IPS-18a (cell line): ENCODE measurements around the gene LSM7.

ENCODE experiments used
- H3K27ac ChIP-seq: one replicate; pipeline ENCODE4 v1.5.1; 2013; ENCODE audit warnings: low read length
- H3K27me3 ChIP-seq: one replicate; pipeline ENCODE4 v1.6.1; 2013; ENCODE audit warnings: mild to moderate bottlenecking, low read length; ENCODE audit not compliant: control insufficient read depth, insufficient read depth
- H3K36me3 ChIP-seq: one replicate; pipeline ENCODE4 v1.6.1; 2013; ENCODE audit warnings: low read depth, low read length; ENCODE audit not compliant: control insufficient read depth
- H3K4me1 ChIP-seq: one replicate; pipeline ENCODE4 v1.6.1; 2013; ENCODE audit warnings: low read depth, low read length; ENCODE audit not compliant: control insufficient read depth
- H3K4me3 ChIP-seq: one replicate; pipeline ENCODE4 v1.5.1; 2013; ENCODE audit warnings: low read length
- H3K9ac ChIP-seq: one replicate; pipeline ENCODE4 v1.6.1; 2013; ENCODE audit warnings: mild to moderate bottlenecking, low read length, moderate library complexity
- H3K9me3 ChIP-seq: one replicate; pipeline ENCODE4 v1.6.1; 2013; ENCODE audit warnings: low read depth, low read length; ENCODE audit not compliant: control insufficient read depth

Gene LSM7

DNA sequence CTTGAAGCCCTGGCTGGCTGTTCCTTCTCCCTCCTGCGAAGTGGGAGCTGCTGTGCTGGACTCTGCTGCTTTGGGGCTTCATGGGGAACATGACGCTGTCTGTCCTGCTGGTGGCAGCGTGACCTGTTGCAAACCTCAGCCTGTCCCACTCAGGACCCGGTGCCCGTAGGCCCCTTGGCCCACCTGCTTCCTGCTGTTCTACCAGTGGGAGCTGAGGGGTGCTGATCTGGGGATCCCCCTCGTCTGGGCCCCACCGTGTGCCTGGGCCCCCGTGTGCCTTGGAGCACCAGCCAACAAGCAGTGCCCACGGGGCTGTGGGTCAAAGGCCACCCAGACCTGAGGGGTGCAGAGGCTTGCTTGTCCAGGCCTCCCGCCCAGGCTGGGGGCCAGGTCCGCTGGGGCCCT lies 5.4 kb upstream of the LSM7 start:
- H3K27ac ChIP-seq: no peak overlapping the region
- H3K4me1 ChIP-seq: peaks cover 21% of the 10 kb centered on the region
- no peaks in the 10 kb centered on the region for H3K9me3 ChIP-seq
- H3K27me3 ChIP-seq: no peaks in the 10 kb centered on the region
- H3K4me3 ChIP-seq: no peak overlapping the region
- no peak overlapping the region for H3K9ac ChIP-seq
- no peaks in the 10 kb centered on the region for H3K36me3 ChIP-seq

DNA sequence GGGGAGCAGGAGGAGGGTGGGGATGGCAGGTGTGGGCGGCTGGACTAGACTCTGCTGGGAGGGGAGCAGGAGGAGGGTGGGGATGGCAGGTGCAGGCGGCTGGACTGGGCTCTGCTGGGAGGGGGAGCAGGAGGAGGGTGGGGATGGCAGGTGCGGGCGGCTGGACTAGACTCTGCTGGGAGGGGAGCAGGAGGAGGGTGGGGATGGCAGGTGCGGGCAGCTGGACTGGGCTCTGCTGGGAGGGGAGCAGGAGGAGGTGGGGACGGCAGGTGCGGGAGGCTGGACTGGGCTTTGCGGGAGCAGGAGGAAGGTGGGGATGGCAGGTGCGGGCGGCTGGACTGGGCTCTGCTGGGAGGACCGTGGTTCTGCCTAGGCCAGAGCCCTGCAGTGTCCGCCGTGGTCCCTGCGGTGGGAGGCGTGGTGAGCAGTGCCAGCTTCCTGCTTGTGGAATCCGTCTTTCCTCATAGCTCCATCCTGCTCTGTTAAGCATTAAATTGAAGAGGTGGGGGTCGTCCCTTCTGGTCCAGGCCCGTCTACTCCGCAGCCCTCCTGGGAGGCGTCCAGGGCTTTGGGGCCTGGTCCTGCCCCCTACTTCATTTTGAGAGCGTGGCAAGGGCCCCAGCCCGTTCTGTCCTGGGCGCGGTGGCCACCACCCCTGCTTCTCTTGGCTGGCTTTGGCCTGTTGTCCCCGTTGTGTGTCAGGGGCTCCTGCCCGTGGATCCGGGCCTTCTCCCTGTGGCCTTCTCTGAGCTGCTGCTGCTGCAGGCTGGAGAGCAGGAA lies 4.8 kb upstream of the LSM7 start:
- H3K27me3 ChIP-seq: no peaks in the 10 kb centered on the region
- H3K4me3 ChIP-seq: no peak overlapping the region
- H3K4me1 ChIP-seq: peaks cover 21% of the 10 kb centered on the region
- H3K27ac ChIP-seq: no peak overlapping the region
- H3K9ac ChIP-seq: no peak overlapping the region
- no peaks in the 10 kb centered on the region for H3K36me3 ChIP-seq
- H3K9me3 ChIP-seq: no peaks in the 10 kb centered on the region

DNA sequence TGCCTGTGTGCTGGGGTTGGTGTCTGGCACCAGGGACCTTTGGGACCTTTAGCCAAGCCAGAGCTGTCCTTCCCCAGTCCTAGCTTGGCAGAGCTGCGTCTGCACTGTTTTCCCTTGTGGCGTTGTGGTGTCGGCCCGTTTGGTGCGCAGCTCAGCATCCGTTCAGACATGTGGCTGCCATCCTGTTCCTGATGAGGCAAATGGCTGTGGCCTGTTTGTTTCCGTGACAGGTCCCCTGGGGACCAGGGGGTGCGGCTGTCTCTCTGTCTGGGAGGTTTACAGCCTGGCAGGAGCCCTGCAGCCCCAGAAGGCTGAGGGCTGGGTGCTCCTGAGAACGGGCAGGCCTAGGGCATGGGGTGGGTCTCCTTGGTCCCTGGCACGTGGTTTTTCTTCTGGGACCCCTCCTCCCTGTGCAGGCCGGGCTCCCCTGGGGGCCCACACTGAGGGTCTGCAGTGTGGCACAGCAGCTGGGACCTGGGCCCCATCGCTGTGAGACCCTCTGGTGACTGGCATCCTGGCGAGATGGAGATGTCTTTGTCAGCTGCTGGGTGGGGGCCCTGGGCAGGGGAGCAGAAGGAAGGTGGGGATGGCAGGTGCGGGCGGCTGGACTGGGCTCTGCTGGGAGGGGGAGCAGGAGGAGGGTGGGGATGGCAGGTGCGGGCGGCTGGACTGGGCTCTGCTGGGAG lies 4.1 kb upstream of the LSM7 start:
- Histone ChIP-seq H3K36me3 (no peaks in the 10 kb centered on the region), H3K27me3 (no peaks in the 10 kb centered on the region), H3K9ac (no peak overlapping the region), H3K27ac (no peak overlapping the region), H3K4me1 (peaks cover 21% of the 10 kb centered on the region), H3K9me3 (no peaks in the 10 kb centered on the region), H3K4me3 (no peak overlapping the region)

DNA sequence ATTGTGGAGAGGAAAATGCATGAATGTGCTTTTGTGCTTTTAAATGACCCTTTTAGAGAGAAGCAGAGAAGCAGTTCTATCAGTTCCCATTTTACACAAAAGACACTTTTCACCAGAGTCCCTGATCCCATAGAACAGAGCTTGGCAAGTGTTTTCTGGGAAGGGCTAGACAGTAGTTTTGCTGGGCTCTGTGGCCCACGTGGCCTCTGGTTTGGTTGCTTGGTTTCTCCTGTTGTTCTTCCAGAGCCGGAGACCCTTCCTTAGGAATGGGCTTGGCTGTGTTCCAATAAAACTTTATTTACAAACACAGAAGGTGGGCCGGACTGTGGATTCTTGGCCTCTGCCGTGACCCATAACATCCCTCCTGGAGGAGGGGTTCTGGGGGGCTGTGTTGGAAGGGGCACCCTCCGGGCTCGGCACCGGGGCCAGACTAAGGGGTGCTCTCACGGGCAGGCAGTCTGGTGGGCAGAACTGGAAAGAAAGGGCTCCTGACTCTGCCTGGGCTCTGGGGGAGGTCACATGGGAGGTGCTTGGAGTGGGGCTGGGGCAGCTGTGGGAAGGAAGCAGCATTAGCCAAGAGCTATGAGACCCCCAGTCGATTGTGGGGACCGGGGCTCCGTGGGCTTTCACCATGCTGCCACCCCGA lies 3.3 kb upstream of the LSM7 start:
- H3K4me1 ChIP-seq: peaks cover 21% of the 10 kb centered on the region
- H3K9ac ChIP-seq: no peak overlapping the region
- H3K9me3 ChIP-seq: no peaks in the 10 kb centered on the region
- H3K4me3 ChIP-seq: no peak overlapping the region
- no peaks in the 10 kb centered on the region for H3K27me3 ChIP-seq
- no peak overlapping the region for H3K27ac ChIP-seq
- H3K36me3 ChIP-seq: no peaks in the 10 kb centered on the region

DNA sequence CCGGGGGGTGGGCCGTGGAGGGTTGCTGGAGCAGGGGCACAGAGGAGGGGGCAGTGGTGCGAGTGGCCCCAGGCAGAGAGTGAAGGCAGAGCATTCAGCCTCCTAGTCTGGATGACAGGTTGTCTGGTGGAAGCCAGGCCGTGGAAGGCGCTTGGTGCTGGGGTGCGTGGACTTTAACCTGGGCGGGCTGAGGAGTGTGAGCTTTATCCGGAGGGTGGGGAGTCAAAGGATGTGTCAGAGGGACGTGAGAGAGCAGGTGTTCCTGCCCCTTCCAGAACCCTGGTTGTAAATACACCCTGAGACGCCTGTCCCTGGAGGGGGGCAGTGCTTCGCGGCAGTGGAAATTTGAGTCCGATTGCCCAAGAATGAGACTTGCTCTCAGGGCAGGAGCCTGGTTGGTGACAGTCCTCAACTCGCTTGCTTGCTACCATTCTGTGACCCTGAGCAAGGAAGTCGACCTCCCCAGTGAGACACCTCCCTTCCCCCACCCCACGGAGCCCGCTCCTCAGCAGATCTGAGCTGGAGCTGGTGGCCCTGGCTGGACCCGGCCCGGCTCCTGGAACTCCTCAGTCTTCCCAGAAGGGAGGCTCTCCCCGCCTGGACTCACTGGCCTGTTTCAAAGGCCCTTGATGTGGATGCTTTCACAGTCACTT lies 2.4 kb upstream of the LSM7 start:
- no peaks in the 10 kb centered on the region for H3K27me3 ChIP-seq
- no peaks in the 10 kb centered on the region for H3K9me3 ChIP-seq
- no peak overlapping the region for H3K27ac ChIP-seq
- no peak overlapping the region for H3K4me3 ChIP-seq
- peaks cover 21% of the 10 kb centered on the region for H3K4me1 ChIP-seq
- no peak overlapping the region for H3K9ac ChIP-seq
- H3K36me3 ChIP-seq: no peaks in the 10 kb centered on the region

DNA sequence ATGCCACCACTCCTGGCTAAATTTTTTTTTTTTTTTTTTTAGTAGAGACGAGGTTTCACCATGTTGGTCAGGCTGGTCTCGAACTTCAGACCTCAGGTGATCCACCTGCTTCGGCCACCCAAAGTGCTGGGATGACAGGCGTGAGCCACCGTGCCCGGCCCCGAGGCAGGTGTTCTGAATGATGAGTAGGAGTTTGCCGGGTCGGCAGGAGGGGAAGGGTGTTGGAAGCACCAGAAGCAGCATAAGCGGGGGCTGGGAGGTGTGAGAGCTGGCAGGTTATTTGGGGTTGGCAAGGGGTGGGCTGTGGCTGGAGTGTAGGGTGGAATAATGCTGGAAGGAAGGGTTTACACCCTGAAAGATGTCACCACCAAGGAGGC lies 1.9 kb upstream of the LSM7 start:
- no peak overlapping the region for H3K4me3 ChIP-seq
- no peak overlapping the region for H3K9ac ChIP-seq
- no peaks in the 10 kb centered on the region for H3K9me3 ChIP-seq
- H3K36me3 ChIP-seq: no peaks in the 10 kb centered on the region
- peaks cover 21% of the 10 kb centered on the region for H3K4me1 ChIP-seq
- H3K27ac ChIP-seq: no peak overlapping the region
- no peaks in the 10 kb centered on the region for H3K27me3 ChIP-seq

DNA sequence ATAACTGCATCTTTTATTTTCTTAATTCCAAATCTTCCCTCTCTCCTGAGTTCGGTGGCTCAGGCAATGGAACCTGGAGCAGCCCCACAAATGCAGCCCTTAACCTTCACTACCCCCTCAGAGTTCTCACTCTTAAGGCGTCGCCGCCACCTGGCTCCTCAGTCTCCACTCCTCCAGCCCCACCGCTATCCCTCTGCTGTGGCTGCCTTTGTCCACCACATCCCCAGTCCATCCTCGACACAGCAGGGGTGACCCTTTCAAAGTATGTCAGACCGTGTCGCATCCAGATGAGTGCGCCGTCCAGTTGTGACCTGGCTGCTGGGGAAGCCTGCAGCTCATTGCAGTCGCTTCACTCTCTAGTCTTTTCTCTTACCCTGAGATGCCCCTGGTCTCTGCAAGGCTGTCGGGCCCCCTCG lies 1.1 kb upstream of the LSM7 start:
- Histone ChIP-seq H3K9ac (peak overlapping the region; percentile 82), H3K4me3 (peak overlapping the region; percentile 94), H3K27ac (peak overlapping the region; percentile 24), H3K27me3 (no peaks in the 10 kb centered on the region), H3K36me3 (no peaks in the 10 kb centered on the region), H3K9me3 (no peaks in the 10 kb centered on the region), H3K4me1 (peaks cover 21% of the 10 kb centered on the region)

DNA sequence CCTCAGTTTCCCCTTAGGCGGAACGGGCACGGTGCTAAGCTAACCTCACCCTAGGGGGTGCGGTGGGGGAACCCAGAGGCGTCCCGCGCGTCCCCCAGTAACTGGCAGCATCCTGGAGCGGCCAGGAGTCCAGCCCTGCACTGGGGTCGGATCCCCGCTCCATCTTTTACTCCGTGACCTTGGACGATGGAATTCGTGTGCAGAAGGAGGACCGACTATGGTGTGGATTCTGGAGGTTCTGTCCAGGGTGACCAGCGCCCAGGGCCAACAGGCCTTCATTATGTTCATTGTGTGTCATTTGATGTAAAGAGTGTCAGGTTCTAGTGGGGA lies 728 bp upstream of the LSM7 start:
- Histone ChIP-seq H3K36me3 (no peaks in the 10 kb centered on the region), H3K4me3 (peak overlapping the region; percentile 94), H3K27me3 (no peaks in the 10 kb centered on the region), H3K4me1 (peaks cover 21% of the 10 kb centered on the region), H3K9ac (peak overlapping the region; percentile 82), H3K27ac (peak overlapping the region; percentile 24), H3K9me3 (no peaks in the 10 kb centered on the region)

DNA sequence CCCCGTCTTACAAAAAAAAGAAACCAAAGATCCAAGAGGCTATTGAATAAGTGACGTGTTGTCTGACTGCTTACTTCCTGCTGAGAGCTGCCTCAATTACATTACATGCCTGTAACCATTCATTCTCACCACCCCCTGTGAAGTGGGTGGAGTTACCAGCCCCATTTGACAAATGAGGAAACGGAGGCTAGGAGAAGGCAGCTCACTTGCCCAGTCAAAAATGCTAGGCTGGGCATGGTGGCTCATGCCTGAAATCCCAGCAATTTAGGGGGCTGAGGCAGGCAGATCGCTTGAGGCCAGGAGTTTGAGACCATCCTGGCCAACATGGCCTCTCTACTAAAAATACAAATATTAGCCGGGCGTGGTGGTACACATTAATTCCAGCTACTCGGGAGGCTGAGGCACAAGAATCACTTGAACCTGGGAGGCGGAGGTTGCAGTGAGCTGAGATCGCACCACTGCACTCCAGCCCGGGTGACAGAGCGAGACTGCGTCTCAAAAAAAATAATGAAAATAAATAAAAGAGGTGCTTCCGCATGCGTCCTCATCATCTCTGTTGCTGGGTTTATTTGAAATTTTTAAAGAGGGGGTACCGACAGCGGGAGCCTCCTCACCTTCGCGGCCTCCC lies 499 bp downstream of the LSM7 start:
- H3K4me1 ChIP-seq: peaks cover 21% of the 10 kb centered on the region
- no peaks in the 10 kb centered on the region for H3K27me3 ChIP-seq
- peaks cover 5% of the 10 kb centered on the region for H3K36me3 ChIP-seq
- H3K9ac ChIP-seq: peak overlapping the region; percentile 82
- H3K9me3 ChIP-seq: no peaks in the 10 kb centered on the region
- H3K27ac ChIP-seq: peak overlapping the region; percentile 75
- H3K4me3 ChIP-seq: peak overlapping the region; percentile 94

DNA sequence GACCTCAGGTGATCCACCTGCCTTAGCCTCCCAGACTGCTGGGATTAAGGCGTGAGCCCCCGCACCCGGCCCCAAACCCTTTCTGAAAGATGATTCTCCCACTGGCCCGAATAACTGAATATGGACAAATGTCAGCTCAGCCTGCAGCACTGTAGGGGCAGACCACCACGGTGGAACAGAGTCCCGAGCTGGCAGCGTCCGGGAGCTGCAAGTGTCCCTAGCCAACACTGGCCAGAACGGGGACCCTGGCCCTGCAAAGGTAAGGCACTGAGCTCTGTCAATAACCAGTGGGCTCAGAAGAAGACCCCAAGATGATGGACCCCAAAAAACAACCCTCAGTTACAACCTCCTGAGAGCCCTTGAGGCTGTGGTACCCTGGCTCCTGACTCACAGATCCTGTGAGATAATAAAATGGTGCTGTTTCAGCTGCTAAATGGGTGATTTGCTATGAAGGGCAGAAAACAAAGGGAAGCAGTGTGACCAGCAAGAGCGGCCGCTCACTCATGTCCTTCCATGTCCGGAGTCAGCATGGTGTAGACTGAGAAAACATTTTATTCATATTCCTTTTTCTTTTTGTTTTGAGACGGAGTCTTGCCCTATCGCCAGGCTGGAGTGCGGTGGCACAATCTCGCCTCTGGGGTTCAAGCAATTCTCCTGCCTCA lies 1.6 kb downstream of the LSM7 start:
- Histone ChIP-seq H3K4me1 (peaks cover 21% of the 10 kb centered on the region), H3K27ac (no peak overlapping the region), H3K9me3 (no peaks in the 10 kb centered on the region), H3K36me3 (peaks cover 5% of the 10 kb centered on the region), H3K9ac (no peak overlapping the region), H3K27me3 (no peaks in the 10 kb centered on the region), H3K4me3 (no peak overlapping the region)
